ENCODE results near the gene IRAK3.
A peak's percentile ranks its signal among the peaks of the same experiment; 100 is the strongest.

GRCh38 chr12:66169221-66170170 lies 19.5 kb upstream of the IRAK3 start, which contains the start of gene TMBIM4:
- peak; percentile 12 for TF ChIP-seq CTCF (IDR thresholded peaks at IDR 0.05; ENCODE audit: insufficient read depth, low read length, poor library complexity, severe bottlenecking)
- no peak for TF ChIP-seq EZH2phosphoT487 (conservative IDR thresholded peaks at IDR 0.05; ENCODE audit: low read length)

All from SU-DHL-6 (cell line).